GM12878 (cell line): Measurements from ENCODE around the gene MED22. TPM values are rescaled to one million over a fixed set of nuclear protein-coding genes. Genes with fewer than 3 reads are reported as not detected.

Experiments
- ATAC-seq: fragments of 200-7000 bp; cut with Tn5 transposase; 3 replicates; pipeline ENCODE4 v1.9.1; 2020; ENCODE audit warnings: mild to moderate bottlenecking, moderate library complexity
- BruUV-seq: library from RNA; stranded (reverse); fragments of 400-500 nt; replicated peaks from 2 replicates; lab custom pipeline; 2021; lab: Mats Ljungman, UMichigan
- CTCF ChIA-PET: fragments of 300-600 bp; sonication (Branson Sonifier 250); formaldehyde crosslinking; extraction: SDS; loops from one replicate; lab custom pipeline; 2021; ENCODE audit warnings: inconsistent platforms; lab: Yijun Ruan, JAX
- POLR2A ChIA-PET: fragments of 350-600 bp; formaldehyde crosslinking; extraction: SDS; loops from one replicate; lab custom pipeline; 2021; ENCODE audit warnings: inconsistent platforms; lab: Charles Lee
- RAD21 ChIA-PET: fragments of 300-600 bp; sonication (Branson Sonifier 250); formaldehyde crosslinking; loops from one replicate; lab custom pipeline; 2023; ENCODE audit warnings: antibody characterized with exemption; ENCODE audit not compliant: unreplicated experiment; lab: Charles Lee
- SMC1A ChIA-PET: fragments of 300-600 bp; sonication (Branson Sonifier 250); formaldehyde crosslinking; loops from one replicate; lab custom pipeline; 2023; ENCODE audit not compliant: unreplicated experiment, uncharacterized antibody; lab: Charles Lee
- DNase-seq: peaks from one replicate; pipeline ENCODE4 v3.0.0-alpha.2; 2011; ENCODE audit warnings: low read depth, low spot score
- FAIRE-seq: peaks from 3 replicates; lab custom pipeline; 2011; peaks lifted over from hg19 to GRCh38; lab: Jason Lieb, UNC
- H2AFZ ChIP-seq: 2 replicates; pipeline ENCODE4 v1.6.0; 2011; ENCODE audit warnings: low read depth, low read length, control low read depth; ENCODE audit not compliant: control insufficient read depth
- H3K27ac ChIP-seq: 2 replicates; pipeline ENCODE4 v1.5.1; 2011; ENCODE audit warnings: control low read depth; ENCODE audit not compliant: control insufficient read depth, insufficient read depth
- H3K27me3 ChIP-seq, 2 experiments: replicated peaks in 1 of 2; 2 replicates each; pipeline versions ENCODE4 v1.6.0 to v1.6.1; 2011; ENCODE audit warnings: low read length in 1 of 2; ENCODE audit not compliant: control insufficient read depth in 2 of 2, insufficient read depth in 2 of 2
- H3K36me3 ChIP-seq, 2 experiments: 2 replicates each; pipeline ENCODE4 v1.5.1; 2011; ENCODE audit warnings: low read length in 1 of 2; ENCODE audit not compliant: control insufficient read depth in 2 of 2, insufficient read depth in 2 of 2
- H3K4me1 ChIP-seq: 2 replicates; pipeline ENCODE4 v1.6.1; 2011; ENCODE audit warnings: mild to moderate bottlenecking, low read length, moderate library complexity, mixed read lengths; ENCODE audit not compliant: control insufficient read depth, insufficient read depth
- H3K4me2 ChIP-seq: 2 replicates; pipeline ENCODE4 v1.6.0; 2011; ENCODE audit warnings: control low read depth; ENCODE audit not compliant: control insufficient read depth, insufficient read depth
- H3K4me3 ChIP-seq: fragments of 200-600 bp; sonication (generic); 2 replicates; pipeline ENCODE4 v1.5.1; 2016
- H3K79me2 ChIP-seq: 2 replicates; pipeline ENCODE4 v1.6.0; 2011; ENCODE audit warnings: low read length; ENCODE audit not compliant: control insufficient read depth, insufficient read depth
- H3K9ac ChIP-seq: 2 replicates; pipeline ENCODE4 v1.8.0; 2011; ENCODE audit warnings: low read length, control low read depth, mixed read lengths; ENCODE audit not compliant: control insufficient read depth, insufficient read depth
- H3K9me3 ChIP-seq: replicated peaks from 3 replicates; pipeline ENCODE4 v1.5.1; 2011; ENCODE audit warnings: mild to moderate bottlenecking, low read length; ENCODE audit not compliant: control insufficient read depth, insufficient read depth
- H4K20me1 ChIP-seq: 2 replicates; pipeline ENCODE4 v1.6.0; 2011; ENCODE audit not compliant: control insufficient read depth, insufficient read depth
- CHD2 ChIP-seq: IDR thresholded peaks from 2 replicates; pipeline ENCODE4 v1.6.1; 2011; ENCODE audit warnings: low read depth, low read length, improper control_type of control experiment, borderline replicate concordance
- KAT2A ChIP-seq: conservative IDR thresholded peaks from 2 replicates; pipeline ENCODE4 v1.6.1; 2011; ENCODE audit warnings: low read depth, low read length; ENCODE audit not compliant: control insufficient read depth
- KLF5 ChIP-seq: fragments of 450-650 bp; IDR thresholded peaks from 2 replicates; pipeline ENCODE4 v1.6.1; 2014; ENCODE audit warnings: mild to moderate bottlenecking; ENCODE audit not compliant: partially characterized antibody
- STAT1 ChIP-seq: fragments of 450-650 bp; conservative IDR thresholded peaks from 2 replicates; pipeline ENCODE4 v1.6.1; 2014; ENCODE audit warnings: antibody characterized with exemption, mild to moderate bottlenecking
- WGBS: methylation state at CpG from one replicate; pipeline ENCODE4 v1.1.6; 2016; ENCODE audit warnings: low lambda C conversion rate; ENCODE audit not compliant: insufficient replicate concordance, insufficient coverage; ENCODE audit errors: missing lambda C conversion rate; 5-methylcytosine and 5-hydroxymethylcytosine counted together
- in situ Hi-C: fragments of 300-500 bp; cut with MboI; formaldehyde crosslinking; loops from 9 replicates; pipeline ENCODE4 v1.14.3; 2018; ENCODE audit warnings: mixed read lengths
- intact Hi-C: fragments of 100-400 bp; cut with micrococcal nuclease; formaldehyde crosslinking; loops from one replicate; pipeline ENCODE4 v1.14.2; 2022; ENCODE audit not compliant: unreplicated experiment
- polyA plus RNA-seq, 11 experiments: library from polyadenylated mRNA; depleted of rRNA in 4 of 11; unstranded in 6 of 11; stranded (reverse) in 5 of 11; fragments of >200 nt; fragmentation: Nextera tagmentation in 4 of 11; fragmentation: Illumina TruSeq in 1 of 11; extraction: Ambion mirVana in 4 of 11; extraction: Trizol in 1 of 11; gene quantifications; 1 replicate in 1 of 11; 2 replicates in 10 of 11; pipeline versions ENCODE4 v1.2.1 to v1.2.3, GENCODE V29; 2011 to 2016; ENCODE audit warnings: inconsistent platforms in 2 of 11, missing spikeins in 2 of 11, low read depth in 1 of 11
- total RNA-seq, 4 experiments: library from RNA; depleted of rRNA in 3 of 4; stranded (reverse); fragments of >200 nt in 3 of 4; fragmentation: Illumina TruSeq in 1 of 4; extraction: Trizol in 1 of 4; gene quantifications; 2 replicates each; pipeline versions ENCODE4 v1.2.1 to v1.2.3, GENCODE V29; 2013 to 2021
- TF ChIP-seq, protein P1 (sequence below): IDR thresholded peaks from 2 replicates; pipeline ENCODE4 v1.6.1; 2012; ENCODE audit warnings: low read length, inconsistent platforms
- TF ChIP-seq, protein P2 (sequence below): fragments of 450-650 bp; IDR thresholded peaks from 2 replicates; pipeline ENCODE4 v1.6.1; 2017; ENCODE audit warnings: borderline replicate concordance
- TF ChIP-seq, protein P3 (sequence below): fragments of 450-650 bp; IDR thresholded peaks from 2 replicates; pipeline ENCODE4 v1.6.1; 2016; ENCODE audit warnings: mild to moderate bottlenecking, moderate library complexity, borderline replicate concordance

MED22 gene
- total and polyA plus RNA-seq, 10 of the 15 experiments (the other 5 are each of a cell fraction or from before 2014, with no cell fraction given) = 1.4 to 42.1 (median 24.6) TPM

DNA sequence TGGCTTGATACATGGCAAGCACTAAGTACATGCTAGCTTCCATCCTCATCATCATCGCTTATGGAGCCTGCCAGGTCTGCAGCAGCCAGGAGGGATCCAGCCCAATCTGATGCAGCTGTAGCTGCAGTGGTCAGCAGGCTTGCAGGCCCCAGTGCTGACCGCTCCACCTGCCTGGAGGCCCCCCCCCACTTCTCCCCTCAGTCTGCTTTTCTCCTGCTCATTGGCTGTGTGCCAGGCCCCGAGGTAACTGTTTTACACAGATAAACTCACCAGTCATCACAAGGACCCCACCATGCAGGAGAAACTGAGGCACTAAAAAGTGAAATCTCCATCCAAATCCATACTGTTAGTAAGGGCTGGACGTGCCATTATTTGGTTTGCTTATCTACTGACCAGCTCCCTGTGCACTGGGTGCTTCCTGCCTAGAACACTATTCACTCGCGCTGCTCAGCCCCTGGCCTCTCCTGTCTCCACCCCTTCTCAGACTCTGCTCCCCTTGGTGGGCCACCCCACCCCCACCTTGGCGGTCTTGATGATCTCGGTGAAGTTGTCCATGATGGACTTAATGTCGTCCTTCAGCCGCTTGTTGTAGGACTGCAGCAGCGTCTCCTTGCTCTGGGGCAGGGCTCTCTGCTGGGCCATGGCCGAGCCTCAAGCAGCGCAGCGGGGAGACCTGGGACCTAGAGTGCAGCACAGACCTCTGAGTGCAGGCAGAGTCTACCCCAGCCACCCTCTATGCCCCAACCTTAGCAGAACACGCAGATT, 1.7 kb downstream of the MED22 start:
- 48% methylated on average over 15 of the region's 15 CpGs for WGBS
- BruUV-seq = TSS peak; percentile 55
- peaks cover 17% of the 10 kb centered on the region for H3K4me1 ChIP-seq
- no peaks in the 10 kb centered on the region for H3K9me3 ChIP-seq
- POLR2A ChIA-PET = interaction anchor here (1.1 kb wide), 1 partner anchor 10 kb away, joined by 3 read pairs; the partner anchor contains the start of genes SURF1 and SURF2
- H3K79me2 ChIP-seq = peaks cover 47% of the 10 kb centered on the region
- no peaks in the 10 kb centered on the region for H3K27me3 ChIP-seq
- peaks cover 28 to 31% of the 10 kb centered on the region in 2 experiments for H3K36me3 ChIP-seq
- no peak for FAIRE-seq
- H3K9ac ChIP-seq = peak overlapping the region; percentile 90
- CTCF ChIA-PET = interaction anchor here (0.8 to 0.9 kb wide), 2 partner anchors 9 to 12 kb away, joined by 3 read pairs; no protein-coding TSS in a partner anchor
- intact Hi-C loops = loop anchor here (5.0 kb wide), 1 partner anchor 131 kb away; the partner anchor contains the start of gene SLC2A6
- no peak for TF ChIP-seq KLF5
- TF ChIP-seq, protein P1, sequence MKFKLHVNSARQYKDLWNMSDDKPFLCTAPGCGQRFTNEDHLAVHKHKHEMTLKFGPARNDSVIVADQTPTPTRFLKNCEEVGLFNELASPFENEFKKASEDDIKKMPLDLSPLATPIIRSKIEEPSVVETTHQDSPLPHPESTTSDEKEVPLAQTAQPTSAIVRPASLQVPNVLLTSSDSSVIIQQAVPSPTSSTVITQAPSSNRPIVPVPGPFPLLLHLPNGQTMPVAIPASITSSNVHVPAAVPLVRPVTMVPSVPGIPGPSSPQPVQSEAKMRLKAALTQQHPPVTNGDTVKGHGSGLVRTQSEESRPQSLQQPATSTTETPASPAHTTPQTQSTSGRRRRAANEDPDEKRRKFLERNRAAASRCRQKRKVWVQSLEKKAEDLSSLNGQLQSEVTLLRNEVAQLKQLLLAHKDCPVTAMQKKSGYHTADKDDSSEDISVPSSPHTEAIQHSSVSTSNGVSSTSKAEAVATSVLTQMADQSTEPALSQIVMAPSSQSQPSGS = no peak
- peak overlapping the region; percentile 82 for H3K4me2 ChIP-seq
- no peaks in the 10 kb centered on the region for H4K20me1 ChIP-seq
- in situ Hi-C loops = no loop called here
- RAD21 ChIA-PET = no interaction called here
- no peak overlapping the region for H3K27ac ChIP-seq
- no peak for DNase-seq
- peak overlapping the region; percentile 99 for H3K4me3 ChIP-seq
- no peak overlapping the region for H2AFZ ChIP-seq
- SMC1A ChIA-PET = no interaction called here
- no peak for ATAC-seq

DNA sequence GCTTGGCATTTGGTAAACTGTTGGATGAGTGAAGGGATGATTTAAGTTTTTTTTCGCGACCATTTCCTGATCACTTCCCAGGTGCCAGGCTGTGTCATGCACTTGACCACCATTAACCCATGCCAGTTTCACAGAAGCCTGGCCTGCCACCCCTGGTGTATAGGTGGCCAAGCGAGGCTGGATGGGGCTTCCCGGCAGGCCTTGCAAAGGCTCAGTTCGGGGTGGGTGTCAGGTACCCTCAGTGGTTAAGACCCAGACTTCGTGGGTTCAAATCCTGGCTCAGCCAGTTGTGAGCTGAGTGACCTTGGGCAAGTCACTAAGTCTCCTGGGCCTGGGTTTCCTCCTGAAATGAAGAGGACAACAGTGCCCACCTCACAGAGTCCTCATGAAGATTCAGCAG, 2.3 kb downstream of the MED22 start:
- intact Hi-C loops = loop anchor here (5.0 kb wide), 1 partner anchor 132 kb away; the partner anchor contains the start of gene SLC2A6
- TF ChIP-seq CHD2 (no peak), STAT1 (no peak), KLF5 (no peak), KAT2A (no peak)
- TF ChIP-seq, protein P2, sequence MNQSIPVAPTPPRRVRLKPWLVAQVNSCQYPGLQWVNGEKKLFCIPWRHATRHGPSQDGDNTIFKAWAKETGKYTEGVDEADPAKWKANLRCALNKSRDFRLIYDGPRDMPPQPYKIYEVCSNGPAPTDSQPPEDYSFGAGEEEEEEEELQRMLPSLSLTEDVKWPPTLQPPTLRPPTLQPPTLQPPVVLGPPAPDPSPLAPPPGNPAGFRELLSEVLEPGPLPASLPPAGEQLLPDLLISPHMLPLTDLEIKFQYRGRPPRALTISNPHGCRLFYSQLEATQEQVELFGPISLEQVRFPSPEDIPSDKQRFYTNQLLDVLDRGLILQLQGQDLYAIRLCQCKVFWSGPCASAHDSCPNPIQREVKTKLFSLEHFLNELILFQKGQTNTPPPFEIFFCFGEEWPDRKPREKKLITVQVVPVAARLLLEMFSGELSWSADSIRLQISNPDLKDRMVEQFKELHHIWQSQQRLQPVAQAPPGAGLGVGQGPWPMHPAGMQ = no peak
- TF ChIP-seq, protein P3, sequence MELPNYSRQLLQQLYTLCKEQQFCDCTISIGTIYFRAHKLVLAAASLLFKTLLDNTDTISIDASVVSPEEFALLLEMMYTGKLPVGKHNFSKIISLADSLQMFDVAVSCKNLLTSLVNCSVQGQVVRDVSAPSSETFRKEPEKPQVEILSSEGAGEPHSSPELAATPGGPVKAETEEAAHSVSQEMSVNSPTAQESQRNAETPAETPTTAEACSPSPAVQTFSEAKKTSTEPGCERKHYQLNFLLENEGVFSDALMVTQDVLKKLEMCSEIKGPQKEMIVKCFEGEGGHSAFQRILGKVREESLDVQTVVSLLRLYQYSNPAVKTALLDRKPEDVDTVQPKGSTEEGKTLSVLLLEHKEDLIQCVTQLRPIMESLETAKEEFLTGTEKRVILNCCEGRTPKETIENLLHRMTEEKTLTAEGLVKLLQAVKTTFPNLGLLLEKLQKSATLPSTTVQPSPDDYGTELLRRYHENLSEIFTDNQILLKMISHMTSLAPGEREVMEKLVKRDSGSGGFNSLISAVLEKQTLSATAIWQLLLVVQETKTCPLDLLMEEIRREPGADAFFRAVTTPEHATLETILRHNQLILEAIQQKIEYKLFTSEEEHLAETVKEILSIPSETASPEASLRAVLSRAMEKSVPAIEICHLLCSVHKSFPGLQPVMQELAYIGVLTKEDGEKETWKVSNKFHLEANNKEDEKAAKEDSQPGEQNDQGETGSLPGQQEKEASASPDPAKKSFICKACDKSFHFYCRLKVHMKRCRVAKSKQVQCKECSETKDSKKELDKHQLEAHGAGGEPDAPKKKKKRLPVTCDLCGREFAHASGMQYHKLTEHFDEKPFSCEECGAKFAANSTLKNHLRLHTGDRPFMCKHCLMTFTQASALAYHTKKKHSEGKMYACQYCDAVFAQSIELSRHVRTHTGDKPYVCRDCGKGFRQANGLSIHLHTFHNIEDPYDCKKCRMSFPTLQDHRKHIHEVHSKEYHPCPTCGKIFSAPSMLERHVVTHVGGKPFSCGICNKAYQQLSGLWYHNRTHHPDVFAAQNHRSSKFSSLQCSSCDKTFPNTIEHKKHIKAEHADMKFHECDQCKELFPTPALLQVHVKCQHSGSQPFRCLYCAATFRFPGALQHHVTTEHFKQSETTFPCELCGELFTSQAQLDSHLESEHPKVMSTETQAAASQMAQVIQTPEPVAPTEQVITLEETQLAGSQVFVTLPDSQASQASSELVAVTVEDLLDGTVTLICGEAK = no peak

More for the DNA sequence above, 2.3 kb downstream of the MED22 start:
- 97% methylated on average over 6 of the region's 6 CpGs for WGBS
- DNase-seq (no peak), ATAC-seq (no peak), FAIRE-seq (no peak)
- Histone ChIP-seq H4K20me1 (no peaks in the 10 kb centered on the region), H2AFZ (no peak overlapping the region), H3K79me2 (peaks cover 45% of the 10 kb centered on the region), H3K9ac (no peak overlapping the region), H3K36me3 (peaks cover 23 to 29% of the 10 kb centered on the region in 2 experiments), H3K9me3 (no peaks in the 10 kb centered on the region), H3K4me1 (peaks cover 21% of the 10 kb centered on the region), H3K27me3 (no peaks in the 10 kb centered on the region), H3K4me3 (no peak overlapping the region), H3K4me2 (0 out of 2 replicates have a peak overlapping the region, but pooled peaks have one; percentile 82), H3K27ac (no peak overlapping the region)
- ChIA-PET RAD21 (no interaction called here), POLR2A (no interaction called here), CTCF (interaction anchor here (0.9 kb wide), 1 partner anchor 12 kb away, joined by 3 read pairs; no protein-coding TSS in a partner anchor), SMC1A (no interaction called here)
- no TSS peak for BruUV-seq
- in situ Hi-C loops = no loop called here
